ENCODE results near the gene ARMC12.

GRCh38 chr6:35752330-35752729, 15.5 kb downstream of the ARMC12 start:
- TF ChIP-seq POLR2A (IDR thresholded peaks at IDR 0.05), result no peak
- no peak for TF ChIP-seq CTCF (IDR thresholded peaks at IDR 0.05)
